GM21367 (cell line): ENCODE measurements around the gene ARHGAP10.
A peak's percentile ranks its signal among the peaks of the same experiment; 100 is the strongest.

ENCODE experiments used
- ATAC-seq: cut with Tn5 transposase; IDR thresholded peaks from one replicate; pipeline ENCODE4 v1.9.1; 2021; ENCODE audit not compliant: unreplicated experiment

ARHGAP10 gene, protein sequence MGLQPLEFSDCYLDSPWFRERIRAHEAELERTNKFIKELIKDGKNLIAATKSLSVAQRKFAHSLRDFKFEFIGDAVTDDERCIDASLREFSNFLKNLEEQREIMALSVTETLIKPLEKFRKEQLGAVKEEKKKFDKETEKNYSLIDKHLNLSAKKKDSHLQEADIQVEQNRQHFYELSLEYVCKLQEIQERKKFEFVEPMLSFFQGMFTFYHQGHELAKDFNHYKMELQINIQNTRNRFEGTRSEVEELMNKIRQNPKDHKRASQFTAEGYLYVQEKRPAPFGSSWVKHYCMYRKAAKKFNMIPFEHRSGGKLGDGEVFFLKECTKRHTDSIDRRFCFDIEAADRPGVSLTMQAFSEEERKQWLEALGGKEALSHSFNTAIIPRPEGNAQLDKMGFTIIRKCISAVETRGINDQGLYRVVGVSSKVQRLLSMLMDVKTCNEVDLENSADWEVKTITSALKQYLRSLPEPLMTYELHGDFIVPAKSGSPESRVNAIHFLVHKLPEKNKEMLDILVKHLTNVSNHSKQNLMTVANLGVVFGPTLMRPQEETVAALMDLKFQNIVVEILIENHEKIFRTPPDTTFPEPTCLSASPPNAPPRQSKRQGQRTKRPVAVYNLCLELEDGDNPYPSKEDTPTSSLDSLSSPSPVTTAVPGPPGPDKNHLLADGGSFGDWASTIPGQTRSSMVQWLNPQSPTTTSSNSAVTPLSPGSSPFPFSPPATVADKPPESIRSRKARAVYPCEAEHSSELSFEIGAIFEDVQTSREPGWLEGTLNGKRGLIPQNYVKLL

DNA sequence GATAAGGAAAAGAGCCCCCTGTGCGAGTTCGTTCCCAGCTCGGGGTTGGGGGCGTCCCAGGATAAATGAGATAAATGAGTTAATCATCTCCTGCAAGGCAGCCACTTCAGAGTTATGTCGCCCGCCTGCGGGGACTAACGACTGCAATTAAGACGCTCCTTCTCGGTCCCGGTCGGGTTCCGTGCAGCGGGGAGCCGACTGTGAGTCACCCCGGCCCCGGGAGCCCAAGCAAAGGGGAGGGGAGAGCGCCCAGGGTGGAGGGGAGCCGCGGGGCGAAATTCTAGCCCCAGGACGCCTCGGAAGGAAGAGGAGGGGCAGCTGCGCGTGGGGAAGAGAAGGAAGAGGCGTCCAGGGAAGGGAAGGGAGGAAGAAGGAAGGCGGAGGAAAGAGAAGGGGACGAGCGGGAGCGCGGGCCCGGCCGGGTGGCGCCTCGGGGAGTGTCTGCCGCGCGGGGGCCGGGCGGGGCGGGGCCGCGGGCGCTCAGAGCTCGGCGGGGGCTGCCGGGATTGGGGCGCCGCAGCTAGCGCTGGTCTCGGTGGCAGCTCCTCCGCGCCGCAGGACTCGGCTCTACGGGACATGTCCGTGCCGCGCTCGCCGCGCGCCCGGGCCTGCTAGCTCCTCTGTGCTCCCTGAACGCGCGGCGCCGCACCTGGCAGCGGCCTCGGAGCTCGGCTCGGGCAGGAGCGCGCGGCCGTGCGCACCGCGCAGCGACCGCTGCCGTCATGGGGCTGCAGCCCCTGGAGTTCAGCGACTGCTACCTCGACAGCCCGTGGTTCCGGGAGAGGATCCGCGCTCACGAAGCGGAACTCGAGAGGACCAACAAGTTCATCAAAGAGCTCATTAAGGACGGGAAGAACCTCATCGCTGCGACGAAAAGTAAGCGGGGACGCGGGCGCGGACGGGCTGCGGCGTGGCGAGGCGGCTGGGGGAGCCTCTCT is at the start of gene ARHGAP10:
Gene ARHGAP10 (plus strand): TSS at position 509 of the 938 bp plus-strand sequence. CDS start 214 bp downstream, at position 723.
- peak; percentile 64 for ATAC-seq

DNA sequence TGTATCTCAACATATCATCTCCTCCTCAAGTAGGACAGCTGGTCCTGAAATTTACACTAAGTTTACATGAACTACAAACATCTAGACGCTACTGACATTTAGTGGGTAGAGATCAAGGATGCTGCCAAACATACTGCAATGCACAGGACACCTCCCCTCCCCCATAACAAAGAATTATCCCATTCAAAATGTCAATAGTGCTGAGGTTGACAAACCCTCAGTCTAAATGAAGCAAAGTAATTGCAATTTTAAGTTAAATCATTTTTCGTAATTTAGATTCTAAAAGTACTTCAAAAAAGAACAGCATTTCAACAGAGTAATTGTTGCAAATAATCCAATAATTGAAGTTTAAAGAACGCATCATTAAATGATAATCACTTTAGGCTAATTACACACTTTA is 49.1 kb upstream of the ARHGAP10 start:
- ATAC-seq = no peak

DNA sequence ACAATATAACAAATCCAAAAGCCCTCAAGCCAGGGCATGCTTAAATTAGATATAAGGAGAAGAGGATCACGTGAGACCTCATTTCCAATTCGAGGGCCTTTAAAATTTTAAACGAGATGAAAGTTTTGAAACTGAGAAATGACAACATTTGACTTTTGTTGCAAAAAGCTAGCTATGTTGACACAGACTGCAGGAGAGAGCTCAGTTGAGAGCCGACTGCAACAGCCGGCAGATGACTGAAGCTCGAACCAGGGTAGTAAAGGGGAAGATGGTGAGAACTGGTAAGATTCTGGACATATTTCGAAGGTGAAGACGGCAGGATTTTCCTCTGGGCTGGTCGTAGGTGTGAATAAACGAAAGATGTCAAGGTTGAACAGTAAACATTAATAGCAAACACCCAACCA is 48.7 kb upstream of the ARHGAP10 start:
- no peak for ATAC-seq

DNA sequence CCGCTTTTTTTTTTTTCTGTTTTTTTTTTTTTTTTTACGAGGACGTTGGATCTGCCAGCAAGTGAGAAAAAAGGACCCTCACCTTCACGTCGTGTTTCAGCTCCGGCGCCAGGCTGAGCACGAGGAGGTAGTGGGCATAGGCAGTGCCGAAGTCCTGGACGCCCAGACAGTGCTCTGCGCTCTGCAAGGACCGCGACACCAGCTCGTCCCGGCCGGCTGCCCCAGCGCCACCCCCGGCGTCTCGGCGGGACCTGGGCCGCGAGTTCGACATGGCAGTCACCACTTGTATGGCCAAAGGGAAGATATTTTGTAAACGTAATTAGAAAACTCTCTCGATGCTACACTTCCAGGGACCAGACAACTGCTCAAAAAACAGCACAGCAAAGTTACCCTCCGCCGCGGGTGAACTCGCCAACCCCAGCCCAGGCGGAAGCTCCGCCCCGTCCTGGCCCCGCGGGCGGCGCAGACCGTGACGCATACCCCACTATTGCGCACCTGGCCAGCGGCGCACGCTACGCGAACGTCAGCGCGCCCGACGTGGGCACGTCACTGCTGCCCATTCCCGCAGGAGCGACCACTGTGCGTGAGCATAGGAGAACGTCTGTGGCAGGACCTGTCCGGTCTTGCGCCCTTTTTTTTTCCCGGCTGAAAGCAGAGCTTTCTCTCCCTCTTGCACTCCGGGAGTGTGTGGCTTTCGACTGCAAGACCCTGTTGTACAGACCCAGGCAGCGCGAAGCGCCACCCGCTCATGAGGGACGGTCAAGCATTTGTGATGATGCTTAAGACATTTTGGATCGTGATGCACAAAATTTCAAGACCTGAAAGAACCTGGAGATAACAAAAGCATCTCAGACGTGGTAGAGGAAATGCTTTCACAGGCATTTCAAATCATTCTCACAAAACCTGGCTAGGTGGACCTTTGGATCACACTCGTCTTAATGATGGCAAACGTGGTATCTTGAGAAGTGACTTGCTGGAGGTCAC is 47.9 kb upstream of the ARHGAP10 start, which contains the start of gene PRMT9:
Gene PRMT9 (minus strand): TSS at position 447 of the 984 bp plus-strand sequence. CDS start 176 bp downstream, at position 271.
- peak; percentile 99 for ATAC-seq

DNA sequence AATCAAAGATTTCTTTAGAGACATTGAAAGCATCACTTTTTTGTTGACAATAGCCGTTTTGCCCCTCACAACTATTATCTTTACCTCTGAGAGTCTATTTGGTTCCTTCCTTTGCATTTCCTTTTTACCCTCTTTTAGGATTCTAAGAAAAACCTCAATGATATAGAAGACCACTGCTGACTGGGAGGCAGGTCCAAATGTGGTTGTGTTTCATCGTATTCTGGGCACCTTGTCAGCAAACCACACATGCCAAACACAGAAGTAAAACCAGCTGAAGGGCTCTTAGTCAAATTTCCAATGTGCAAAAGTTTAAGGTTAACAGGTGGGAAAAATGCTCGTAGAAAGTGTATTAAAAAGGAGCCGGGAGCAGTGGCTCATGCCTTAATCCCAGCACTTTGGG is 42.8 kb upstream of the ARHGAP10 start:
- no peak for ATAC-seq

DNA sequence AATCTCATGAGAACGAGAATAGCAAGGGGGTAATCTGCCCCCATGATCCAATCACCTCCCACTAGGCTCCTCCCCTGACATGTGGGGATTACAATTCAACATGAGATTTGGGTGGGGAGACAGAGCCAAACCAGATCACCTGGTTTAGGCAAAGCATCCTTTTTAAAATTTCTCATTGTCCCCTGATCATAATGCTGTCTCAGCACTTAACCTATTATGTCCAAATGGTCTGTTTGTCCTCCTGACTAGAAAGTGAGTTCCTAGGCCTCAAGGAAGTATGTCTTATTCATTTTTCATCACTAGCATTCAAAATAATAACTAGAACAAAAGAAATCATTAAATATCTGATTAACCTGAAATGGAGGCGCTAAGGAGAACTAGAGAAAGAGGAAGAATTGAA is 40.1 kb upstream of the ARHGAP10 start:
- ATAC-seq = no peak

DNA sequence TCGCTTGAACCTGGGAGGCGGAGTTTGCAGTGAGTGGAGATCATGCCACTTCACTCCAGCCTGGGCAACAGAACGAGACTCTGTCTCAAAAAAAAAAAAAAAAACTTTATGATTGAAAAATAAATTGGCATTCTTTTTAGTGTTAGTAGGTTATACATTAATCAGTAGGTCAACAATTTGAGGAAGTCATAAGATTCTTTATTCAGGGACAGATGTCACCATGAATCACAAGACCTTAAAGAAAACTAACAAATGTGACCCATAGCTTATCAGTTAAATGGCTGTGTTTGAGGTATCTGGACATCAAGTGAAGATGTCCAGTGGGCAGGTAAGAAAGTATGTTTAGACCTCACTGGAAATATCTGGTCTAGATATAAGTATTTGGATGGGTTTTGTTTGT is 38.7 kb upstream of the ARHGAP10 start:
- ATAC-seq = no peak

DNA sequence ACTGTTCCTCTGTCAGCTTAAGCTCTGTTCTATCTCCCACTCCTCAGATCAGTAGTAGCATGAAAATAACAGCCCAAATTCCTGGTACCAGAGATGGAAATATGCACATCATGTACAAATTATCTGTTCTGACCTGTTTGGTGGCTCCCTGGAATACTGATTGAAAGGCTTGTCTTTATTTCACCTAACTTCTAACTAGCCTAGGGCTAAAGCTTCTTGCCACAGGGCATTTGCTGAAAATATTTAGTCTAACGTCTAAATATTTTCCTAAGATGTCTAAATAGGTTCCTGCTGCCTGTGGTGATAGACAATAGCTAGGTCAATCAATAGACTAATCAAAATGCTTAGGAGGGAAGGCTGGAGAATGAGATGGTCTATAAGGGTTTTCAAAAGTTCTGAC is 35.0 kb upstream of the ARHGAP10 start:
- ATAC-seq = no peak

DNA sequence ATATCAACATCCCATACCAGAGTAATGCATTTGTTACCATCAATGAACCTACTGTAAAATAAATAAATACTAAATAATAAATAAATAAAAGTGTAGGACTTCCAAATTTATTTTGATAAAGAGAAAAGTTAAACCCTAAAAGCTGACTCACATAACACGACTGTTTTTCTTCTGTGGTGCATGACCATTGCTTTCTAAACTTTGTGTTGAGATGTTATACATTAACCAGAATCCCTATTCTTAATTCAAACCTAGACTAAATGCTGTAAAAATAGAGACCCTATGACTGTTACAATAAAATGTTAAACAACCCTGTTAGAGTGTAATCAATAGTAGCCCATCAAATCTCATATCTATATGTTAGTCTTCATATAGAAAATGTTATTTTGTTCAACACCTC is 27.0 kb upstream of the ARHGAP10 start:
- no peak for ATAC-seq

DNA sequence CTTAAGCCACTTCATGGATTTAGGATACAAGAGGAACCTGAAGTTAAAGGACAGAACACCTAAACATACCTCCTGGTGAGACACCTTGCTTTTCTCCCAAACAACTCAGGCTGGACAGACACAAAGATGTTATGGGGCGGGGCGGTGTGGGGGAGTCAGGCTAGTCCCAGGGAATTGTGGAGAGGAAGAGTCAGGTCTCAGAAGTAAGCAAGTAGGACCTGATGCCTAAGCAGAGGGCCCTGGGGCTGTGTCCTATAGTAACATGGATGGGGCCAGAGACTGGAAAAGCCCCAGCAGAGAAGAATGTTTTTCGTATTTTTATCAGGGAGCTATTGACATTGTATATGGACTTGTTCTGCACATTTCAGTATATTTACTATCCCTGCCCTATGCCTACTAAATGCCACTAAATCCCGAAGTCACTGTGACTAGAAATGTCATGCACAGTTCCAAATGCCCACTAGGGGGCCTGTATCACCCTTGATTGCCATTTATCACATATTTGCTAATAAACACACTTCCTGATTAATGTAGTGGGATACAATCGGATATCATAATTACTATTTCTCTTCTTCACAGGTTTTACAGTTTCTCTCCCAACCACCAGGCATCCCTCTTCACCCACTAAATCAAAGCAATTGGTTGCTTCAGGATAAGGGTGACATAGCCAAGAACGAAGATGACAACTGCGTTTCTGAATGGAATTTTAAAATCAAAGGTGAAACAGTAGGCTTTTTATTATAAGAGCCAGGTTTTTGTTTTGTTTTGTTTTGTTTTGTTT is 23.8 kb upstream of the ARHGAP10 start:
- ATAC-seq = no peak

DNA sequence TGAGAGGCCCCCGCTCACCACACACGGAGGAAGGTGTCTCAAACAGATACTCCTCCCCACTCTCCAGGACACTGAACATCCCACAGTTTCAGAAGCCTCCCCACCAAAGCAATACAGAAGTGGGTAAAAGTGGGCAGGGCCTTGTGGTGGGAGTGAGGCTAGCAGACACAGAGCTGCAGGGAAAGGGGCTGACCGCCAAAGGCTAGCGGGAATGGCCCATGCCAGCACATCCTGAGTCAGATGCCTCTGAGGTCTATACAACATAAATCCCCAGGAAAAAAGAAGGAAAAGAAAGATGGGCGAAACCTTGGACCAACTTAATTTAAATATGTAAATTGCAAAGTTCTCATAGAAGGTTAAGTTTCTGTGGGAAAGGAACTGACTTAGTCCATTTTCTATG is 21.9 kb upstream of the ARHGAP10 start:
- ATAC-seq = no peak

DNA sequence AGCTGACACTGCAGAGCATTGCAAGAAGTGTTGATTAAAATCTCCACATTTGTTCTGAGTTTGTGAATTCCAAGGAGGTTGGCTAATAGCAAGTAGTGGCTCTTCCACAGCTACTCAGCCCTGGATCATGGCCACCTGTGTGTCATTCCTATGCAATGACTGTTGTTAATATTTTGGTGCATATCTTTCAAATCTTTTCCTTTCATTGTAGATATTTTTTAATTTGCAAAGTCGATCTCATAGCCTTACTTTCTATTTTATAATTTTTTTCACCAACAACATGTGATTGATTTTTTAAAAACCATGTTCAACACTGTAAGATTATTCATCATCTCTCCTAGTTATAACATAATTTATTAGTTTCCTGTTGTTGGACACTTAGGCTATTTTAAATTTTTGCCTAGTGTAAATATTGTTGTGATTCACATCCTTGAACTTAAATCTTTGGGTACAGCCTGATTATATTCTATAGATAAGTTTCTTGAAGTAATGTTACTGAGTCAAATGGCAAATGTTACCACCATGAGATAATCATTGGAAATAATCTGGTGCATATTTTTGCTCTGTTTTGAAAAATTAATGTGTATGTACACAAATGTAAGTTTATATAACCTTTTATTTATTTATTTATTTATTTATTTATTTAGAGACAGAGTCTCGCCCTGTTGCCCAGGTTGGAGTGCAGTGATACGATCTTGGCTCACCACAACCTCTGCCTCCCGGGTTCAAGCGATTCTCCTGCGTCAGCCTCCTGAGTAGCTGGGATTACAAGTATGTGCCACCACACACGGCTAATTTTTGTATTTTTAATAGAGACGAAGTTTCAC is 17.1 kb upstream of the ARHGAP10 start:
- ATAC-seq = no peak

DNA sequence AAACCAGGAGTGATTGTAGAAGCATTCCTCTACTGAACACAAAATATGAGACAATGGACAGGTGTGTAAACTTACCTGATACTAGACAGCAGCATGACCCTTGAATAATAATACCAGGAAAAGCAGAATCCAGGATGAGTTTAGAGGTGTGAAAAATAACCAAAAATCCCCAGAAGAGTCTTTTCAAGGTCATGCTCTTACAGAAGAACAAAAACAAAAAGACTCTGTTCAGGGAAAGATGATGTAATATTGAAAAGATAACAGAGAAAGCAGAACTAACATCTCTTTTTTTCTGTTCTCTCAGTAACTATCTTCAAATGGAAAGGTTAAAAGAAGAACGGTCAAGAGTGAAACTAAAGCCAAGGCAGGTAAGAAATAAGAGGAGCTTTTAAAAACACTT is 14.0 kb upstream of the ARHGAP10 start:
- peak; percentile 87 for ATAC-seq

DNA sequence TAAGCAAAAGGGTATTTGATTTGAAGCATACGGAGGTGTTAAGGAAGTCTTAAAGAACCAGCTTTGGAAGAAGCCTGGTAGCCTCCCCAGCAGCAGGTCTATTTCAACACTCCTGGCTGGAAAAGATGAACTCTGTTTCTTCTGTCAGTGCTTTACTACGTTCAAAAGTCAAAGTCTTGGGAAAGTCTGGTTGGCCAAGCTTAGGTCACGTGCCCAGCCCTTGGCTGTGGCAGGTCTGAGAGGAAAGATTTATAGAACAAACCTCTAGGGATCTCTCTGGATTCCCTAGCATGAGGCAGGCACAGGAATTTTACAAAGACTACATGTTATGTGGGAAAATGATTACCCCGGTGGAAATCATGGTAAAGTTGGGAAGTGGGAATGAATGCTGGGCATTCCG is 8.6 kb upstream of the ARHGAP10 start:
- ATAC-seq = no peak

DNA sequence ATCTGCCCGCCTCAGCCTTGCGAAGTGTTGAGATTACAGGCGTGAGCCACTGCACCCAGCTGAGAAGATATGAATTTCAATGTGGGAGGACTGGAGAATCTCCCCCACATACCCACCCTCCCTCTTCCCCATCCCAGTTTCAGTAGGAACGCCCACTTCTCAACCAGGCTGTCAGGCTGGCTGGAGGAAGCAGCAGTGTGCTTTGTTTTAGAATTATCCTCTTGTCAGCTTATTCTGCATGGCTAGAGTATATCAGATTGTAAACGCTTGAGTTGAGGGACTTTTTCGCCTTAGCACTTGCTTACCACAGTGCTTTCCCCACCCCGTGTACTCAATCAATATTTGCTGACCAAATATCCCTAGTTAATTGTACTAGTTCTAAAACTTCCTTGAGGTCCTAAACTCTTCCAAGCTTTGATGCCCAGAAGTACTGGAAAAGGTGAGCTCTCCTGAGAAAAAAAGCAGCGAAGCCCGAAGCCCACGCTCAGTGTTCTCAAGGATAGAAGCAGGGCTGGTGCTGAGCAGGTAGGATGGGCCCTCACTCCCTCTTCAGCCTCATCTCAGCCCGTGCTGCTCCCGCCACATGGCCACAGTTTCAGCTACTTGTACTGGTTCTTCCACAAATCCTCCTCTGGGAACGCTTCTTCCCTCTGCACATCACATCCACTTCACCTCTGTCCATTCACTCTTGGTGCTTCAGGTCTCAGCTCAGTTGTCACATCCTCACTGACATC is 7.3 kb upstream of the ARHGAP10 start:
- ATAC-seq = no peak

DNA sequence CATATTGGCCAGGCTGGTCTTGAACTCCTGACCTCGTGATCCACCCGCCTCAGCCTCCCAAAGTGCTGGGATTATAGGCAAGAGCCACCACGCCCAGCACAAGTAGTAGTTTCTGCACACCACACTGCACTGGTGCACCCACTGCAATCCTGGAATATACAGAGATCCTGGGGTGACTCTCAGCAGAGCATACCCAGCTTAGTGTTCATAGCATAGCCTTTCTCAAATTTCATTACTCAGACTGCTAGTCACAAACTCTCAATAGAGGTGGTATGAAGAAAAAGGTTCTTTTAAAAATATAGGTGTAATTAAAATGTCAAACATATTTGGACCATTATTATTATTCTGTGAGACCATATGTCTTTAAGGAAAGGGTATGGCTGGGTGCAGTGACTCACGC is 6.2 kb upstream of the ARHGAP10 start:
- ATAC-seq = no peak

DNA sequence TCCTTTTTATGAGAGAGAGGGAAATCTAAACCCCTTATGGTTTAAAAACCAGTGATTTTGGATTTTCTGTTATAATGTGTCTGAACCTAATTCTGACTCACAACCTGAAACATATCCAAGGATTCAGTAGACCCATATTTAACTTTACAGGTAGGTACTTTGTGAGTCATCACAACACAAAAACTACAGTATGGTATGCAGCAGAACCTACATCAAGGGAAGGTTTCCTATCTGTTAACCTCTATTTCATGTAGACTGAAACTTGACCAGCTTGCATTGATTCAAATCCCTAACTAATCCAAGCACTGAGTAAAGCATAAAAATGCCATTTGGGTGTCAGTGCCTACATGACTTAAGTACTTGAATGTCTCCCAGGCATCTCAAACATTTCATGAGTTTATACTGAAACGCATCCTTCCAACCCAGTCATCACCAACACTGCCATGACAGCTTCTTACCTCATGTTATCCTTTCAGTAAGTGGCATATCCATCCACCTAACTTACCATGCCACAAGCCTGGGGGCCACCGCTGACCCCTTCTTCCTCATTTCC is 4.3 kb upstream of the ARHGAP10 start:
- ATAC-seq = no peak
